ENCODE data around the gene FAM171A1.
A peak's percentile ranks its signal among the peaks of the same experiment; 100 is the strongest.
"Not testable (repeated sequence)": the region's sequence is repeated elsewhere in the genome, so short reads cannot be mapped to it uniquely, and the experiment has no call there.

Gene FAM171A1

GRCh38 chr10:15333181-15333580 is 37.9 kb downstream of the FAM171A1 start:
- WGBS = 87% methylated on average over 7 of the region's 8 CpGs
- not testable (repeated sequence) for H3K4ac ChIP-seq (ENCODE audit: low read depth in 1 of 2, low read length in 2 of 2)

GRCh38 chr10:15331461-15331860 is 39.6 kb downstream of the FAM171A1 start:
- H3K4me3 ChIP-seq (ENCODE audit: insufficient read depth in 1 of 2, low read depth in 1 of 2, low read length in 2 of 2) = no peak overlapping the region
- H2BK120ac ChIP-seq (ENCODE audit: low read depth, low read length) = no peak overlapping the region
- H3K9ac ChIP-seq (ENCODE audit: low read length) = no peak overlapping the region
- peak overlapping the region; percentile 23 for H2AK5ac ChIP-seq (ENCODE audit: low read length, severe bottlenecking)
- no peak overlapping the region for H3K4me2 ChIP-seq (ENCODE audit: low read length, poor library complexity, severe bottlenecking)
- no peak overlapping the region for H2BK12ac ChIP-seq (ENCODE audit: low read length in 2 of 2)
- H3K18ac ChIP-seq (ENCODE audit: low read depth in 1 of 2, low read length in 2 of 2) = peak overlapping the region in 1 of 2 experiments; percentile 7
- peaks cover 33% of the 10 kb centered on the region for H3K79me1 ChIP-seq (replicated peaks; ENCODE audit: low read length, poor library complexity, severe bottlenecking)
- WGBS = 100% methylated on average over 1 of the region's 1 CpG
- no peaks in the 10 kb centered on the region for H3K27me3 ChIP-seq (ENCODE audit: control insufficient read depth in 1 of 2, insufficient read depth in 1 of 2, low read length in 2 of 2)
- no peaks in the 10 kb centered on the region for H3K9me3 ChIP-seq (ENCODE audit: control insufficient read depth, low read length)
- no peak overlapping the region for H4K91ac ChIP-seq (ENCODE audit: low read length)
- H4K8ac ChIP-seq (ENCODE audit: low read length) = no peak overlapping the region
- DNase-seq = no peak
- H3K4ac ChIP-seq (ENCODE audit: low read depth in 1 of 2, low read length in 2 of 2) = no peak overlapping the region
- no peak overlapping the region for H2AFZ ChIP-seq (ENCODE audit: low read depth, low read length)
- no peak overlapping the region for H3K23ac ChIP-seq (ENCODE audit: low read length in 2 of 2)
- H3K27ac ChIP-seq (ENCODE audit: low read length, poor library complexity, severe bottlenecking) = no peak overlapping the region
- no peak overlapping the region for H2BK15ac ChIP-seq (ENCODE audit: low read depth, poor library complexity, severe bottlenecking)
- no peaks in the 10 kb centered on the region for H3K36me3 ChIP-seq (ENCODE audit: control insufficient read depth in 1 of 2, insufficient read depth in 2 of 2, low read depth in 1 of 2, low read length in 2 of 2)
- no peak overlapping the region for H3K14ac ChIP-seq (ENCODE audit: low read length in 2 of 2)
- no peak overlapping the region for H2BK5ac ChIP-seq (ENCODE audit: low read depth, low read length, poor library complexity, severe bottlenecking)
- peaks cover 18% of the 10 kb centered on the region for H3K4me1 ChIP-seq (ENCODE audit: control insufficient read depth, insufficient read depth, low read depth, low read length)

More at GRCh38 chr10:15333181-15333580, 37.9 kb downstream of the FAM171A1 start:
- H3K9ac ChIP-seq (ENCODE audit: low read length); DNase-seq; H2BK12ac ChIP-seq (ENCODE audit: low read length in 2 of 2); H4K8ac ChIP-seq (ENCODE audit: low read length); H3K18ac ChIP-seq (ENCODE audit: low read depth in 1 of 2, low read length in 2 of 2); H2BK15ac ChIP-seq (ENCODE audit: low read depth, poor library complexity, severe bottlenecking); H3K36me3 ChIP-seq (ENCODE audit: control insufficient read depth in 1 of 2, insufficient read depth in 2 of 2, low read depth in 1 of 2, low read length in 2 of 2); H2BK5ac ChIP-seq (ENCODE audit: low read depth, low read length, poor library complexity, severe bottlenecking); H3K23ac ChIP-seq (ENCODE audit: low read length in 2 of 2); H3K14ac ChIP-seq (ENCODE audit: low read length in 2 of 2); H3K9me3 ChIP-seq (ENCODE audit: control insufficient read depth, low read length); H3K27me3 ChIP-seq (ENCODE audit: control insufficient read depth in 1 of 2, insufficient read depth in 1 of 2, low read length in 2 of 2); H4K91ac ChIP-seq (ENCODE audit: low read length); H3K4me3 ChIP-seq (ENCODE audit: insufficient read depth in 1 of 2, low read depth in 1 of 2, low read length in 2 of 2); H3K4me2 ChIP-seq (ENCODE audit: low read length, poor library complexity, severe bottlenecking); H2AFZ ChIP-seq (ENCODE audit: low read depth, low read length); H2BK120ac ChIP-seq (ENCODE audit: low read depth, low read length): not testable (repeated sequence)
- Histone ChIP-seq H3K4me1 (ENCODE audit: control insufficient read depth, insufficient read depth, low read depth, low read length) (peaks cover 17% of the 10 kb centered on the region), H3K79me1 (replicated peaks; ENCODE audit: low read length, poor library complexity, severe bottlenecking) (peaks cover 26% of the 10 kb centered on the region), H3K27ac (ENCODE audit: low read length, poor library complexity, severe bottlenecking) (peak overlapping the region; percentile 80), H2AK5ac (ENCODE audit: low read length, severe bottlenecking) (peak overlapping the region; percentile 68)

GRCh38 chr10:15329437-15329836 is 41.7 kb downstream of the FAM171A1 start:
- WGBS = 100% methylated on average over 1 of the region's 2 CpGs

GRCh38 chr10:15325944-15326284 is 45.2 kb downstream of the FAM171A1 start:
- Histone ChIP-seq H3K79me1 (replicated peaks; ENCODE audit: low read length, poor library complexity, severe bottlenecking) (peaks cover 22% of the 10 kb centered on the region), H2BK12ac (ENCODE audit: low read length in 2 of 2) (no peak overlapping the region), H3K23ac (ENCODE audit: low read length in 2 of 2) (no peak overlapping the region), H2BK5ac (ENCODE audit: low read depth, low read length, poor library complexity, severe bottlenecking) (no peak overlapping the region), H3K4me1 (ENCODE audit: control insufficient read depth, insufficient read depth, low read depth, low read length) (peaks cover 15% of the 10 kb centered on the region), H3K4ac (ENCODE audit: low read depth in 1 of 2, low read length in 2 of 2) (no peak overlapping the region), H3K27ac (ENCODE audit: low read length, poor library complexity, severe bottlenecking) (no peak overlapping the region), H3K4me3 (ENCODE audit: insufficient read depth in 1 of 2, low read depth in 1 of 2, low read length in 2 of 2) (peak overlapping the region in 1 of 2 experiments; percentile 48), H2BK15ac (ENCODE audit: low read depth, poor library complexity, severe bottlenecking) (no peak overlapping the region), H3K36me3 (ENCODE audit: control insufficient read depth in 1 of 2, insufficient read depth in 2 of 2, low read depth in 1 of 2, low read length in 2 of 2) (no peaks in the 10 kb centered on the region), H3K27me3 (ENCODE audit: control insufficient read depth in 1 of 2, insufficient read depth in 1 of 2, low read length in 2 of 2) (no peaks in the 10 kb centered on the region), H3K18ac (ENCODE audit: low read depth in 1 of 2, low read length in 2 of 2) (no peak overlapping the region), H3K4me2 (ENCODE audit: low read length, poor library complexity, severe bottlenecking) (no peak overlapping the region), H3K14ac (ENCODE audit: low read length in 2 of 2) (no peak overlapping the region), H3K9me3 (ENCODE audit: control insufficient read depth, low read length) (no peaks in the 10 kb centered on the region), H4K8ac (ENCODE audit: low read length) (no peak overlapping the region), H2AFZ (ENCODE audit: low read depth, low read length) (no peak overlapping the region), H2AK5ac (ENCODE audit: low read length, severe bottlenecking) (no peak overlapping the region), H3K9ac (ENCODE audit: low read length) (peak overlapping the region; percentile 44), H4K91ac (ENCODE audit: low read length) (no peak overlapping the region), H2BK120ac (ENCODE audit: low read depth, low read length) (no peak overlapping the region)
- DNase-seq = no peak
- 21% methylated on average over 2 of the region's 4 CpGs for WGBS

More at GRCh38 chr10:15329437-15329836, 41.7 kb downstream of the FAM171A1 start:
- Histone ChIP-seq H4K8ac (ENCODE audit: low read length) (peak overlapping the region; percentile 31), H3K4me2 (ENCODE audit: low read length, poor library complexity, severe bottlenecking) (no peak overlapping the region), H3K9me3 (ENCODE audit: control insufficient read depth, low read length) (no peaks in the 10 kb centered on the region), H2BK12ac (ENCODE audit: low read length in 2 of 2) (no peak overlapping the region), H2BK5ac (ENCODE audit: low read depth, low read length, poor library complexity, severe bottlenecking) (no peak overlapping the region), H4K91ac (ENCODE audit: low read length) (no peak overlapping the region), H3K79me1 (replicated peaks; ENCODE audit: low read length, poor library complexity, severe bottlenecking) (peaks cover 31% of the 10 kb centered on the region), H3K4me1 (ENCODE audit: control insufficient read depth, insufficient read depth, low read depth, low read length) (peaks cover 19% of the 10 kb centered on the region), H2AK5ac (ENCODE audit: low read length, severe bottlenecking) (peak overlapping the region; percentile 59), H2BK120ac (ENCODE audit: low read depth, low read length) (no peak overlapping the region), H3K18ac (ENCODE audit: low read depth in 1 of 2, low read length in 2 of 2) (no peak overlapping the region), H3K27ac (ENCODE audit: low read length, poor library complexity, severe bottlenecking) (no peak overlapping the region), H3K4me3 (ENCODE audit: insufficient read depth in 1 of 2, low read depth in 1 of 2, low read length in 2 of 2) (no peak overlapping the region), H3K36me3 (ENCODE audit: control insufficient read depth in 1 of 2, insufficient read depth in 2 of 2, low read depth in 1 of 2, low read length in 2 of 2) (no peaks in the 10 kb centered on the region), H3K9ac (ENCODE audit: low read length) (no peak overlapping the region), H3K4ac (ENCODE audit: low read depth in 1 of 2, low read length in 2 of 2) (no peak overlapping the region), H3K14ac (ENCODE audit: low read length in 2 of 2) (no peak overlapping the region), H3K23ac (ENCODE audit: low read length in 2 of 2) (no peak overlapping the region), H2BK15ac (ENCODE audit: low read depth, poor library complexity, severe bottlenecking) (no peak overlapping the region), H2AFZ (ENCODE audit: low read depth, low read length) (no peak overlapping the region), H3K27me3 (ENCODE audit: control insufficient read depth in 1 of 2, insufficient read depth in 1 of 2, low read length in 2 of 2) (no peaks in the 10 kb centered on the region)
- DNase-seq = no peak
